HCT116 (cell line): ENCODE measurements around the gene LLGL2.

ENCODE experiments used
- CTCF ChIP-seq, 3 experiments: fragments of 200-600 bp in 1 of 3; sonication (generic) in 1 of 3; IDR thresholded peaks in 2 of 3; conservative IDR thresholded peaks in 1 of 3; 2 replicates each; pipeline ENCODE4 v1.5.1; 2012 to 2017; ENCODE audit warnings: low read depth in 2 of 3, low read length in 2 of 3, antibody characterized with exemption in 1 of 3, borderline replicate concordance in 1 of 3, control low read depth in 1 of 3, mild to moderate bottlenecking in 1 of 3, mixed read lengths in 1 of 3, mixed run types in 1 of 3, moderate library complexity in 1 of 3; ENCODE audit not compliant: insufficient read depth in 1 of 3
- EZH2 ChIP-seq: fragments of 200-600 bp; sonication (generic); IDR thresholded peaks from 2 replicates; pipeline ENCODE4 v1.6.1; 2017; ENCODE audit warnings: antibody characterized with exemption, mixed run types
- JUND ChIP-seq: IDR thresholded peaks from 2 replicates; pipeline ENCODE4 v1.6.1; 2012
- MAX ChIP-seq: IDR thresholded peaks from 2 replicates; pipeline ENCODE4 v1.6.1; 2012
- POLR2A ChIP-seq: IDR thresholded peaks from 2 replicates; pipeline ENCODE4 v1.7.0; 2011; ENCODE audit warnings: borderline replicate concordance; ENCODE audit not compliant: insufficient read depth, insufficient read length; ENCODE audit errors: extremely low read depth
- POLR2AphosphoS5 ChIP-seq: IDR thresholded peaks from 2 replicates; pipeline ENCODE4 v1.6.1; 2011; ENCODE audit warnings: mild to moderate bottlenecking, low read depth, low read length, moderate library complexity
- RAD21 ChIP-seq: IDR thresholded peaks from 2 replicates; pipeline ENCODE4 v1.6.1; 2012; ENCODE audit warnings: low read depth, mild to moderate bottlenecking
- REST ChIP-seq: IDR thresholded peaks from 2 replicates; pipeline ENCODE4 v1.6.1; 2012; ENCODE audit warnings: low read depth
- SIN3A ChIP-seq: IDR thresholded peaks from 2 replicates; pipeline ENCODE4 v1.6.1; 2012; ENCODE audit warnings: low read depth
- SP1 ChIP-seq: IDR thresholded peaks from 2 replicates; pipeline ENCODE4 v1.6.1; 2012; ENCODE audit warnings: low read depth
- SRF ChIP-seq: IDR thresholded peaks from 2 replicates; pipeline ENCODE4 v1.6.1; 2012; ENCODE audit warnings: low read depth

GRCh38 chr17:75514299-75514918, 11.1 kb upstream of the LLGL2 start:
- TF ChIP-seq CTCF (IDR thresholded peaks at IDR 0.05 in 2 of 3, conservative IDR thresholded peaks at IDR 0.05 in 1 of 3; ENCODE audit: borderline replicate concordance in 1 of 3, insufficient read depth in 1 of 3, low read depth in 2 of 3, low read length in 2 of 3) (no peak), POLR2A (no peak), SP1 (no peak), REST (no peak), EZH2 (no peak), SIN3A (no peak), SRF (no peak), RAD21 (no peak), JUND (no peak), MAX (no peak), POLR2AphosphoS5 (no peak)
